MM.1S (cell line): ENCODE results near the gene S100A7A.
"Not testable (repeated sequence)": the region's sequence is repeated elsewhere in the genome, so short reads cannot be mapped to it uniquely, and the experiment has no call there.

Experiments
- DNase-seq: peaks from one replicate; pipeline ENCODE4 v3.0.0-alpha.2; 2015
- H2AFZ ChIP-seq: fragments of 300-600 bp; sonication (generic); 2 replicates; pipeline ENCODE4 v1.6.0; 2016; ENCODE audit warnings: antibody characterized with exemption, low read length
- H3F3A ChIP-seq: fragments of 300-600 bp; sonication (generic); 2 replicates; pipeline ENCODE4 v1.6.1; 2016; ENCODE audit warnings: mild to moderate bottlenecking, antibody characterized with exemption, low read length, moderate library complexity, mixed read lengths; ENCODE audit not compliant: insufficient read depth
- H3K27ac ChIP-seq: fragments of 300-600 bp; sonication (generic); 2 replicates; pipeline ENCODE4 v1.5.1; 2016; ENCODE audit warnings: mild to moderate bottlenecking, low read length
- H3K27me3 ChIP-seq: fragments of 300-600 bp; sonication (generic); replicated peaks from 2 replicates; pipeline ENCODE4 v1.6.0; 2016; ENCODE audit warnings: low read length; ENCODE audit not compliant: insufficient read depth
- H3K36me3 ChIP-seq: fragments of 300-600 bp; sonication (generic); replicated peaks from 2 replicates; pipeline ENCODE4 v1.6.1; 2016; ENCODE audit warnings: mild to moderate bottlenecking, low read length, mixed read lengths; ENCODE audit not compliant: insufficient read depth
- H3K4me1 ChIP-seq: fragments of 300-600 bp; sonication (generic); 2 replicates; pipeline ENCODE4 v1.6.1; 2016; ENCODE audit warnings: low read length, mixed read lengths
- H3K4me2 ChIP-seq: fragments of 300-600 bp; sonication (generic); 2 replicates; pipeline ENCODE4 v1.6.0; 2016; ENCODE audit warnings: low read depth, low read length
- H3K4me3 ChIP-seq: fragments of 300-600 bp; sonication (generic); 2 replicates; pipeline ENCODE4 v1.5.1; 2016; ENCODE audit warnings: low read length, mixed read lengths
- H3K79me2 ChIP-seq: fragments of 300-600 bp; sonication (generic); 2 replicates; pipeline ENCODE4 v1.6.1; 2016; ENCODE audit warnings: mixed run types, low read length, mixed read lengths
- H3K9ac ChIP-seq: fragments of 300-600 bp; sonication (generic); 2 replicates; pipeline ENCODE4 v1.6.1; 2016; ENCODE audit warnings: low read length, mixed read lengths
- H3K9me2 ChIP-seq: fragments of 300-600 bp; sonication (generic); replicated peaks from 2 replicates; pipeline ENCODE4 v1.6.1; 2016; ENCODE audit warnings: mild to moderate bottlenecking, low read length, mixed read lengths; ENCODE audit not compliant: insufficient read depth
- H3K9me3 ChIP-seq: fragments of 300-600 bp; sonication (generic); replicated peaks from 2 replicates; pipeline ENCODE4 v1.6.1; 2016; ENCODE audit warnings: mild to moderate bottlenecking, low read length, mixed read lengths; ENCODE audit not compliant: insufficient read depth
- H4K20me1 ChIP-seq: fragments of 300-600 bp; sonication (generic); 2 replicates; pipeline ENCODE4 v1.6.1; 2016; ENCODE audit warnings: mild to moderate bottlenecking, low read length, moderate library complexity, mixed read lengths; ENCODE audit not compliant: insufficient read depth
- EZH2 ChIP-seq: fragments of 300-600 bp; sonication (generic); optimal IDR thresholded peaks from 2 replicates; pipeline ENCODE3; 2017; ENCODE audit warnings: low read depth, mild to moderate bottlenecking, antibody characterized with exemption, low read length, mixed read lengths
- EZH2phosphoT487 ChIP-seq: fragments of 300-600 bp; sonication (generic); IDR thresholded peaks from 2 replicates; pipeline ENCODE4 v1.6.1; 2018; ENCODE audit warnings: antibody characterized with exemption, low read length
- TF ChIP-seq, protein P1 (sequence below): fragments of 300-600 bp; sonication (generic); IDR thresholded peaks from 2 replicates; pipeline ENCODE4 v1.5.1; 2016; ENCODE audit warnings: antibody characterized with exemption, low read length, mixed read lengths

S100A7A gene

DNA sequence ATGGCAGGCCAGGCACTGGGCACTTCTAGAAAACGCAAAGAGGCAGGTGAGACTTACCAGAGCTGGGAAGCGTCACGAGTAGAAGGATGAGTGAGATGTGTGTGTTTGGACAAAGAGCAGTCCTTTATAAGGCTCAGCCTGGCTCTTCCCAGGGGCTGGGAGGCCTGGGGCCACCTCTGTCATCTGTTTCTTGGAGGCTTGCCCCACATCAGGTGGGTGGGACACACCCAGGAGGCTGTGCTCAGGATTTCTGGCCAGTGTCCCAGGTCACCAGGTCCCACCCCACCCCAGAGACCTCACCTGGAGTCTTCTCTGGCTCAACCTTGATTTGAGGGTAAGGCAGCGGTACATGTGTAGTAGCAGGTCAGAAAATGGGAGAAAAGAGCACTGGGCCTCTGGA is 44.2 kb downstream of the S100A7A start, which contains the start of gene S100A7:
S100A7 (minus strand) TSS at position 101 of the 400 bp plus-strand sequence. CDS start 1,638 bp downstream, outside the sequence.
- H3K4me1 ChIP-seq: no peaks in the 10 kb centered on the region
- no peaks in the 10 kb centered on the region for H3K9me2 ChIP-seq
- no peak for DNase-seq
- H2AFZ ChIP-seq: no peak within 1 kb of the TSS
- H3K27me3 ChIP-seq: peaks cover 26% of the 10 kb centered on the region; the same call in 1 of the 2 replicates
- H3K9ac ChIP-seq: no peak within 1 kb of the TSS
- no peaks in the 10 kb centered on the region for H3K36me3 ChIP-seq
- no peak within 1 kb of the TSS for H3K4me3 ChIP-seq
- TF ChIP-seq EZH2phosphoT487 (no peak), EZH2 (no peak)
- TF ChIP-seq, protein P1, sequence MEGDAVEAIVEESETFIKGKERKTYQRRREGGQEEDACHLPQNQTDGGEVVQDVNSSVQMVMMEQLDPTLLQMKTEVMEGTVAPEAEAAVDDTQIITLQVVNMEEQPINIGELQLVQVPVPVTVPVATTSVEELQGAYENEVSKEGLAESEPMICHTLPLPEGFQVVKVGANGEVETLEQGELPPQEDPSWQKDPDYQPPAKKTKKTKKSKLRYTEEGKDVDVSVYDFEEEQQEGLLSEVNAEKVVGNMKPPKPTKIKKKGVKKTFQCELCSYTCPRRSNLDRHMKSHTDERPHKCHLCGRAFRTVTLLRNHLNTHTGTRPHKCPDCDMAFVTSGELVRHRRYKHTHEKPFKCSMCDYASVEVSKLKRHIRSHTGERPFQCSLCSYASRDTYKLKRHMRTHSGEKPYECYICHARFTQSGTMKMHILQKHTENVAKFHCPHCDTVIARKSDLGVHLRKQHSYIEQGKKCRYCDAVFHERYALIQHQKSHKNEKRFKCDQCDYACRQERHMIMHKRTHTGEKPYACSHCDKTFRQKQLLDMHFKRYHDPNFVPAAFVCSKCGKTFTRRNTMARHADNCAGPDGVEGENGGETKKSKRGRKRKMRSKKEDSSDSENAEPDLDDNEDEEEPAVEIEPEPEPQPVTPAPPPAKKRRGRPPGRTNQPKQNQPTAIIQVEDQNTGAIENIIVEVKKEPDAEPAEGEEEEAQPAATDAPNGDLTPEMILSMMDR: no peak
- H4K20me1 ChIP-seq: no peaks in the 10 kb centered on the region
- H3K9me3 ChIP-seq: no peaks in the 10 kb centered on the region
- H3K27ac ChIP-seq: no peak within 1 kb of the TSS
- no peak within 1 kb of the TSS for H3K4me2 ChIP-seq
- H3F3A ChIP-seq: no peaks in the 10 kb centered on the region
- H3K79me2 ChIP-seq: no peaks in the 10 kb centered on the region

DNA sequence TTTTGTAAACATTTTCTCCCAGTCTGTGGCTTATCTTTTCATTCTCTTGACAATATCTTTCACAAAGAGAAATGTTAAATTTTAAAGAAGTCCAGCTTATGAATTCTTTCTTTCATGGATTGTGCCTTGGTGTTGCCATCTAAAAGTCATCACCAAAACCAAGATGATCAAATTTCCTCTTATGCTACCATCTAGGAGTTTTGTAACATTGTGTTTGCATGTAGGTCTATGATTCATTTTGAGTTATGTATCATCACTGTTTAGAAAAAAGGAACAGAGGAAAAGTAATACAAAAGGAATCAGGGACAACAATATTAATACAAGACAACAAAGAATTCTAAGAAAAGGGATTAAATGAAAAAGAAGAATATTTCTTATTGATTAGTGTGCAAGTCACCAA is 46.4 kb downstream of the S100A7A start:
- not testable (repeated sequence) for H3K4me1 ChIP-seq, H3K9me2 ChIP-seq, DNase-seq

DNA sequence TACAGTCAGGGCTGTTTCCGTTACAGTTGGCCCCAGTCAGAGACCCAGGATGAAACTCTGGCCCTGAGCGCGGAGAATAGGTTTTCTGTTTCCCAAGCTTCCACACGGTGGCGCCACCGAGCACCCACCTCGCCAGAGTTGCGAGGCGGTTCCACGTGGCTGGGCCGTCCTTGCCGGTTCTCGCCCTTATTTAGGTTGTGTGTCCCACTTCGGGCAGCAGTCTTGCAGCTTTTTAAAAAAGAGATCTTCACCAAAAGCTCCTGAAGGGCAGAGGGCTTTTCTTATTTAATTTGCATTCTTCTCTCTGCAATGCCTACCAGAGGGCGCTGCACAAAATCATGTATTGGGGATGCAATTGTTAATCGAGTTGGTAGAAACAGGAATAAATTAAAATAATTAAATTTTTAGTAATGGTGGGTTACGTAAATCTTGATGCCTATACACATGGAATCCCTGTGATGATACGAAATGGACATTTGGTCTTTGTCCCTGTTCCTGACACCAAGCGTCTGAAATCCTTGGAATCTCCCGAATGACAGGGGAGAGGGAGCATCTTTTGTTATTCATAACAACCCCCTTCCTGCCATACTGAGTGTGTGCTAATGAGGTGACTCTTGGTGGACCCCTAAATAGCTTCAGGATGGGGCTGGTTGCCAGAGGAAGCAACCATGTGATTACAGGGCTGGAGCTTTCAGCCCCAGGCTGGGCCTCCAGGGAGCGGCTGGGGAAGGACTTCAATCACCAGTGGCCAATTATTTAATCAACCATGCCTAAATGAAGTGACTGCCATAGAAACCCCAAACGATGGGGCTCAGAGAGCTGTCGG is 49.7 kb downstream of the S100A7A start:
- H3K9ac ChIP-seq: no peak overlapping the region
- H3K79me2 ChIP-seq: no peaks in the 10 kb centered on the region
- TF ChIP-seq, protein P1: peak; percentile 93
- no peak for TF ChIP-seq EZH2phosphoT487
- TF ChIP-seq EZH2: no peak
- H3F3A ChIP-seq: no peaks in the 10 kb centered on the region
- no peaks in the 10 kb centered on the region for H3K9me3 ChIP-seq
- DNase-seq: peak; percentile 70
- peak overlapping the region; percentile 21; the same call in 1 of the 2 replicates for H3K4me2 ChIP-seq
- H2AFZ ChIP-seq: peak overlapping the region; percentile 29
- no peaks in the 10 kb centered on the region for H4K20me1 ChIP-seq
- H3K36me3 ChIP-seq: no peaks in the 10 kb centered on the region
- no peak overlapping the region for H3K4me3 ChIP-seq
- H3K4me1 ChIP-seq: no peaks in the 10 kb centered on the region
- H3K27me3 ChIP-seq: 0 out of 2 replicates have a peak, but pooled peaks cover 15% of the 10 kb centered on the region
- no peak overlapping the region for H3K27ac ChIP-seq
- H3K9me2 ChIP-seq: no peaks in the 10 kb centered on the region

More for the DNA sequence above, 46.4 kb downstream of the S100A7A start:
- not testable (repeated sequence) for H3K4me2 ChIP-seq, H3K79me2 ChIP-seq, H3K36me3 ChIP-seq, H3K9ac ChIP-seq, H2AFZ ChIP-seq, H3F3A ChIP-seq, H3K27ac ChIP-seq, H3K9me3 ChIP-seq, H4K20me1 ChIP-seq, H3K4me3 ChIP-seq
- H3K27me3 ChIP-seq: peaks cover 26% of the 10 kb centered on the region; the same call in 1 of the 2 replicates

DNA sequence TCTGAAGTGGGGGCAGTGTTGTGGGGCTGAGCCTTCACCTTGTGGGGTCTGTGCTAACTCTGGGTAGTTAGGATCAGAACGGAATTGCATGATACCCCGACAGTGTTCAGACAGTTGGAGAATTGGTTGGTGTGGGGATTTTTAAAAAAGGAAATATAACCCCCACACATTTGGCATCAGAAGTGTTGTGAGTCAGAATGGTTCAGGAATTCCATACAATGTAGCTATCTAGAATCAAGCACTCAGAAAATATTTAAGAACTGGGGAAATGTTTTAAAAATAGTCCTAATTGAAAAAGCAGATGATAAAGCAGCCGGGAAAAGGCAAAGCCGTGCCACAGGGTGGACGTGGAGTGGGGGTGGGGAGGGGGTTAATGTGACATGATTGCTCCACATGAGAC is 50.6 kb downstream of the S100A7A start:
- H3K9me3 ChIP-seq: no peaks in the 10 kb centered on the region
- H3K4me1 ChIP-seq: no peaks in the 10 kb centered on the region
- no peaks in the 10 kb centered on the region for H3F3A ChIP-seq
- H3K27ac ChIP-seq: no peak overlapping the region
- 0 out of 2 replicates have a peak, but pooled peaks cover 15% of the 10 kb centered on the region for H3K27me3 ChIP-seq
- H4K20me1 ChIP-seq: no peaks in the 10 kb centered on the region
- H3K9ac ChIP-seq: no peak overlapping the region
- no peaks in the 10 kb centered on the region for H3K36me3 ChIP-seq
- H3K79me2 ChIP-seq: no peaks in the 10 kb centered on the region
- no peak for DNase-seq
- H3K4me3 ChIP-seq: no peak overlapping the region
- no peak overlapping the region for H2AFZ ChIP-seq
- TF ChIP-seq, protein P1: no peak
- TF ChIP-seq EZH2phosphoT487 (no peak), EZH2 (no peak)
- no peak overlapping the region for H3K4me2 ChIP-seq
- H3K9me2 ChIP-seq: no peaks in the 10 kb centered on the region
